ENCODE measurements around the gene CAMK2A. TPM values are rescaled to one million over a fixed set of nuclear protein-coding genes. Genes with fewer than 3 reads are reported as not detected.
A peak's percentile ranks its signal among the peaks of the same experiment; 100 is the strongest.

CAMK2A gene
- total and polyA plus RNA-seq, 2 experiments from 2014 or later, result 0.43 TPM; not detected in 1

DNA sequence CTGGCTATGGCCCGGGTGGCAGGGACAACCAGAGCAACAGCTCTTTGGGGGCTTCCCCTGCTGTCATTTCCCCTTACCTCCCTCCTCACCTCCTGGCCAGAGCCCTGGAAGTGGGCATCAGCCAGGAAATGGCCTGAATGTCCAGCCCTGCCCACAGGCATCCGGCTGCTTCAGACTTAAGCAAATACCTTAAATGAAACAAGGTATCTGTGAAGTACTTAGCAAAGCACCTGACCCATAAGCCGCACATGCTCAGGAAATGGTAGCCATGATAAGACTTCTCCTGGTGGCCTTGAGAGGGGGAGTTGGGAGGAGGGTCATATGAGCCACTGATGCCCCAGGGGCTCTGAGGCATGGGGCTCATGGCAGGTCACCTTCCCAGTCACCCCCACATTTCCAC lies 43.8 kb downstream of the CAMK2A start:
- no peaks in the 10 kb centered on the region for H3K36me3 ChIP-seq (ENCODE audit: low read depth)
- in situ Hi-C loops (cut with MboI), result no loop called here
- no peaks in the 10 kb centered on the region for H3K4me1 ChIP-seq (ENCODE audit: insufficient read depth)
- no peaks in the 10 kb centered on the region for H3K27me3 ChIP-seq (replicated peaks; ENCODE audit: insufficient read depth)
- no peaks in the 10 kb centered on the region for H3K79me2 ChIP-seq (ENCODE audit: insufficient read depth)
- H3K4me2 ChIP-seq (ENCODE audit: unreplicated experiment), result no peak overlapping the region
- no peaks in the 10 kb centered on the region for H3K9me2 ChIP-seq (ENCODE audit: insufficient read depth)
- 57 to 58% methylated on average over 3 of the region's 3 CpGs for WGBS, 2 experiments (ENCODE audit: low coverage in 1 of 2, low lambda C conversion rate in 2 of 2, missing lambda C conversion rate in 2 of 2)
- H3K9me3 ChIP-seq (ENCODE audit: low read depth), result no peaks in the 10 kb centered on the region
- no peak overlapping the region for H3K9ac ChIP-seq
- H3F3A ChIP-seq (ENCODE audit: insufficient read depth), result no peaks in the 10 kb centered on the region
- H2AFZ ChIP-seq, result no peak overlapping the region
- no peak overlapping the region for H3K4me3 ChIP-seq
- no peak overlapping the region for H3K27ac ChIP-seq
- no peak for DNase-seq
- TF ChIP-seq EZH2phosphoT487 (IDR thresholded peaks at IDR 0.05; ENCODE audit: insufficient read depth, low read depth), result no peak
- TF ChIP-seq EZH2 (IDR thresholded peaks at IDR 0.05; ENCODE audit: insufficient read depth, poor library complexity, severe bottlenecking), result no peak
- H4K20me1 ChIP-seq (ENCODE audit: insufficient read depth), result no peaks in the 10 kb centered on the region

DNA sequence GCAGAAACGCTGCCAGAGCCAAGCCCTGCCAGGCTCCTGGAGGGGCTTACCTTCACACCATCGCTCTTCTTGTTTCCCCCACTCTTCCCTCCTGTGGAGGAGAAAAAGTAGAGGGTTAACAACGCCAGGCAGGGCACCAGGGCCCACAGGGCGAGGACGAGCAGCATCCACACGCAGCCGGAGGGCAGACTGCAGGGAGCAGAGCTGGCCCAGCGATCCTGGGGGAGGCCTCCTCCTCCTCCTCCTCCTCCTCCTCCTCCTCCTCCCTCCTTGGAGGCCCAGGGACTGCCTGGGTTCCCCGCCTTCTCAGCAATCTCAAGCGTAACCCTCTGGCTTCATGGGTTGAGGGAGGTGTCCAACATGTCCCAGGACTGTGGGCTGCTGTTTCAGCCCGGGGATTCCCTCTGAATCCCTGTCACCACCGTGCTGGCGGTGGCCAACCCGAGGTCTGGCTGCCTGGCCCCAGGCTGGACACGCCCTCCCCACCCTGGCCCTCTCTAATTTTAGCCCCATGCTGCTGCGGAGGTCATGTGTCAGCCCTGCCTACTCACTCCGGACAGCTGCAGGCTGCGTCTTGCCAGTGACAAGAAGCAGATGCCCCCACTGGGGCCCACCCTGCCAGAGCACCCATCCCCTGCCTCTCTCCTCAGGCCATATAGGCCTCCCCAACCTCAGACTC lies 44.3 kb downstream of the CAMK2A start:
- Histone ChIP-seq H3K9me2 (ENCODE audit: insufficient read depth) (no peaks in the 10 kb centered on the region), H3K79me2 (ENCODE audit: insufficient read depth) (no peaks in the 10 kb centered on the region), H4K20me1 (ENCODE audit: insufficient read depth) (no peaks in the 10 kb centered on the region), H3K9me3 (ENCODE audit: low read depth) (no peaks in the 10 kb centered on the region), H3K4me2 (ENCODE audit: unreplicated experiment) (no peak overlapping the region), H3F3A (ENCODE audit: insufficient read depth) (no peaks in the 10 kb centered on the region), H3K27me3 (replicated peaks; ENCODE audit: insufficient read depth) (no peaks in the 10 kb centered on the region), H3K36me3 (ENCODE audit: low read depth) (no peaks in the 10 kb centered on the region), H3K4me1 (ENCODE audit: insufficient read depth) (no peaks in the 10 kb centered on the region), H3K27ac (no peak overlapping the region), H3K9ac (no peak overlapping the region), H3K4me3 (no peak overlapping the region), H2AFZ (no peak overlapping the region)
- DNase-seq, result peak; percentile 66
- 34 to 44% methylated on average over 15 to 18 of the region's 18 CpGs for WGBS, 2 experiments (ENCODE audit: low coverage in 1 of 2, low lambda C conversion rate in 2 of 2, missing lambda C conversion rate in 2 of 2)
- in situ Hi-C loops (cut with MboI), result no loop called here
- no peak for TF ChIP-seq EZH2phosphoT487 (IDR thresholded peaks at IDR 0.05; ENCODE audit: insufficient read depth, low read depth)

DNA sequence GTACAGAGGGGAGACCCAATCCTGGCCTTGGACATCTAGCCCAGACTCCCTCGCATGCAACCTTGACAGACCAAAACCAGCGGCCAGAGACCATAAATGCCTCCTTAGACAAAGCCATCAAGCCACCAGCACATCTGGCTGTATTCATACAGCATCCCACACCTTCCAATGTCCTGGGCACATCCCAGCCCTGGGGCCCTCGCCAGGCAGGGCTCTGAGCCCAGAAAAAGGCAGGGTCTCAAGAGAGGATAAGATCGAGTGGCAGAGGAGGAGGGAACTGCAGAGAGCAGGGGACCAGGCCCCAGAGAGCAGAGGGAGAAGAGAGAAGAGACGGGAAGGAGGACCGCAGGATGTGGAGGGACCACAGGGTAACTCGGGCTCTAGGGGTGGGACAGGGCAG lies 45.4 kb downstream of the CAMK2A start:
- Histone ChIP-seq H3K79me2 (ENCODE audit: insufficient read depth) (no peaks in the 10 kb centered on the region), H3K4me1 (ENCODE audit: insufficient read depth) (no peaks in the 10 kb centered on the region), H3K4me3 (no peak overlapping the region), H3K9me2 (ENCODE audit: insufficient read depth) (no peaks in the 10 kb centered on the region), H3K27me3 (replicated peaks; ENCODE audit: insufficient read depth) (no peaks in the 10 kb centered on the region), H3K4me2 (ENCODE audit: unreplicated experiment) (no peak overlapping the region), H3K27ac (no peak overlapping the region), H2AFZ (no peak overlapping the region), H3F3A (ENCODE audit: insufficient read depth) (no peaks in the 10 kb centered on the region), H3K9ac (no peak overlapping the region), H3K9me3 (ENCODE audit: low read depth) (no peaks in the 10 kb centered on the region), H3K36me3 (ENCODE audit: low read depth) (no peaks in the 10 kb centered on the region), H4K20me1 (ENCODE audit: insufficient read depth) (no peaks in the 10 kb centered on the region)
- TF ChIP-seq EZH2 (IDR thresholded peaks at IDR 0.05; ENCODE audit: insufficient read depth, poor library complexity, severe bottlenecking), result no peak
- no peak for TF ChIP-seq EZH2phosphoT487 (IDR thresholded peaks at IDR 0.05; ENCODE audit: insufficient read depth, low read depth)
- WGBS, 2 experiments (ENCODE audit: low coverage in 1 of 2, low lambda C conversion rate in 2 of 2, missing lambda C conversion rate in 2 of 2), result 79 to 81% methylated on average over 7 of the region's 7 CpGs
- DNase-seq, result no peak
- in situ Hi-C loops (cut with MboI), result no loop called here

DNA sequence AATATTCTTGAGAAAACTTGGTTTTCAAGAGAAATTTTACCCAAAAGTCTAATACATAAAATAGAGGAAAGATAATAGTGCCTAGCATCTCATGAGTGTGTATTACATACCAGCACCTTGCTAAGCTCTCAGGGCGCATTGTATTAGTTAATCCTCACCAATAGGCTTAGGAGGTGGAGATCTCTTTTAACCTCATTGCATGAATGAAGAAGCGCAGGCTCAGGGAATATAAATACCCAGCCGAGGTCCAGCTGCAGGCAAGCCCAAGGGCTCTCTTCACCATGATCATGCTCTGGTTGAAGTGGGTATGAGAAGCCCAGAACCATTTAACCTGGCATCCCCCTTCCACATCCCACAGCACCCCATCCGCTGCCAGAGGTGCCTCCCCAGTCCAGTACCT lies 46.0 kb downstream of the CAMK2A start:
- in situ Hi-C loops (cut with MboI), result no loop called here
- 94 to 100% methylated on average over 4 of the region's 4 CpGs for WGBS, 2 experiments (ENCODE audit: low coverage in 1 of 2, low lambda C conversion rate in 2 of 2, missing lambda C conversion rate in 2 of 2)
- H4K20me1 ChIP-seq (ENCODE audit: insufficient read depth), result no peaks in the 10 kb centered on the region
- H3K4me1 ChIP-seq (ENCODE audit: insufficient read depth), result no peaks in the 10 kb centered on the region
- no peaks in the 10 kb centered on the region for H3F3A ChIP-seq (ENCODE audit: insufficient read depth)
- H3K9me3 ChIP-seq (ENCODE audit: low read depth), result no peaks in the 10 kb centered on the region
- no peak overlapping the region for H3K27ac ChIP-seq
- H3K9ac ChIP-seq, result no peak overlapping the region
- no peaks in the 10 kb centered on the region for H3K79me2 ChIP-seq (ENCODE audit: insufficient read depth)
- H3K36me3 ChIP-seq (ENCODE audit: low read depth), result no peaks in the 10 kb centered on the region
- no peaks in the 10 kb centered on the region for H3K27me3 ChIP-seq (replicated peaks; ENCODE audit: insufficient read depth)
- no peak for TF ChIP-seq EZH2phosphoT487 (IDR thresholded peaks at IDR 0.05; ENCODE audit: insufficient read depth, low read depth)
- H3K9me2 ChIP-seq (ENCODE audit: insufficient read depth), result no peaks in the 10 kb centered on the region
- H3K4me2 ChIP-seq (ENCODE audit: unreplicated experiment), result no peak overlapping the region
- no peak overlapping the region for H2AFZ ChIP-seq
- no peak overlapping the region for H3K4me3 ChIP-seq
- DNase-seq, result no peak
